ENCODE results near the gene UBXN2A. TPM values are rescaled to one million over a fixed set of nuclear protein-coding genes. Genes with fewer than 3 reads are reported as not detected.
"Not testable (repeated sequence)": the region's sequence is repeated elsewhere in the genome, so short reads cannot be mapped to it uniquely, and the experiment has no call there.

UBXN2A gene
- total RNA-seq, 1 donor from 2014 or later, result 18.5 TPM

DNA sequence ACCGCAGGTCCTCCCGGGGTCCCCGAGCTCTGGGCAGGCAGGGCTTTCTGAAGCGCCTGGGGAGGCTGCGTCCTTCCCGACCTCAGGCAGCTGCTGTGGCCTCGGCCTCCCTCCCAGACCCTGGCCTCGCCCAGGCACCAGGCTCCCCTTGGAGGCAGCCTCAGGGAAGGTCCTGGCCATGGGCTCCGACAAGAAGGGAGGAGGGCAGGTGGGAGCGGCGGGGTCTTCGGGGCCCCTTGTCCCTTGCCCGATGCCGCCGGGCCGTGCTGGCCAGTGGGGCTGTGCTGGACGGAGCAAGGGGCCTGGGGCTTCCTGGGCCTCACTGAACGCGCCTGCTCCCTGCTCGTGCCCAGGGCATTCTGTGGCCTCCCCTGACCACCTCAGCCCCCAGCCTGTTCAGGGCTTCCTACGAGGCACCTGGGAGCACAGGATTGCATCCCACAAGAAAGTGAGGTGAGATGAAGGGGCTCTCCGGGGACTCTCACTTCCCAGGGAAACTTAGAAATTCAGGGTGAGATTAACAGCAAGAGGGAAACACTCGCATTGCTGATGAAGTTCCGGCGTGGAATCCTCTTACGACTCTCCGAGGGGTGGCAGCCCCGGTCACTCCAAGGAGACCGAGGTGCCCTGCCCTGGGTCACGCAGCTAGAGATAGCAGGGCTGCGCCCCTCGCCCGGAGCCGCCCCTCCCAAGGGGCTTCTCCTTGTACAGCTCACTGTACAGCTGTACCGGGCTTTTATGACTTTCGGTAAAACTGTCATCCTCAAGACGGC lies 70.4 kb downstream of the UBXN2A start:
- TF ChIP-seq, protein P1, sequence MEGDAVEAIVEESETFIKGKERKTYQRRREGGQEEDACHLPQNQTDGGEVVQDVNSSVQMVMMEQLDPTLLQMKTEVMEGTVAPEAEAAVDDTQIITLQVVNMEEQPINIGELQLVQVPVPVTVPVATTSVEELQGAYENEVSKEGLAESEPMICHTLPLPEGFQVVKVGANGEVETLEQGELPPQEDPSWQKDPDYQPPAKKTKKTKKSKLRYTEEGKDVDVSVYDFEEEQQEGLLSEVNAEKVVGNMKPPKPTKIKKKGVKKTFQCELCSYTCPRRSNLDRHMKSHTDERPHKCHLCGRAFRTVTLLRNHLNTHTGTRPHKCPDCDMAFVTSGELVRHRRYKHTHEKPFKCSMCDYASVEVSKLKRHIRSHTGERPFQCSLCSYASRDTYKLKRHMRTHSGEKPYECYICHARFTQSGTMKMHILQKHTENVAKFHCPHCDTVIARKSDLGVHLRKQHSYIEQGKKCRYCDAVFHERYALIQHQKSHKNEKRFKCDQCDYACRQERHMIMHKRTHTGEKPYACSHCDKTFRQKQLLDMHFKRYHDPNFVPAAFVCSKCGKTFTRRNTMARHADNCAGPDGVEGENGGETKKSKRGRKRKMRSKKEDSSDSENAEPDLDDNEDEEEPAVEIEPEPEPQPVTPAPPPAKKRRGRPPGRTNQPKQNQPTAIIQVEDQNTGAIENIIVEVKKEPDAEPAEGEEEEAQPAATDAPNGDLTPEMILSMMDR (IDR thresholded peaks at IDR 0.05; ENCODE audit: borderline replicate concordance), result no peak
- H3K4me3 ChIP-seq, result peak overlapping the region; percentile 63
- H3K27ac ChIP-seq (replicated peaks), result no peak overlapping the region
- intact Hi-C loops (cut with micrococcal nuclease), result no loop called here
- no peaks in the 10 kb centered on the region for H3K9me3 ChIP-seq (replicated peaks)
- DNase-seq, result no peak
- H3K27me3 ChIP-seq (ENCODE audit: low read depth), result peaks cover 39% of the 10 kb centered on the region
- H3K36me3 ChIP-seq, result no peaks in the 10 kb centered on the region
- peaks cover 15% of the 10 kb centered on the region for H3K4me1 ChIP-seq

DNA sequence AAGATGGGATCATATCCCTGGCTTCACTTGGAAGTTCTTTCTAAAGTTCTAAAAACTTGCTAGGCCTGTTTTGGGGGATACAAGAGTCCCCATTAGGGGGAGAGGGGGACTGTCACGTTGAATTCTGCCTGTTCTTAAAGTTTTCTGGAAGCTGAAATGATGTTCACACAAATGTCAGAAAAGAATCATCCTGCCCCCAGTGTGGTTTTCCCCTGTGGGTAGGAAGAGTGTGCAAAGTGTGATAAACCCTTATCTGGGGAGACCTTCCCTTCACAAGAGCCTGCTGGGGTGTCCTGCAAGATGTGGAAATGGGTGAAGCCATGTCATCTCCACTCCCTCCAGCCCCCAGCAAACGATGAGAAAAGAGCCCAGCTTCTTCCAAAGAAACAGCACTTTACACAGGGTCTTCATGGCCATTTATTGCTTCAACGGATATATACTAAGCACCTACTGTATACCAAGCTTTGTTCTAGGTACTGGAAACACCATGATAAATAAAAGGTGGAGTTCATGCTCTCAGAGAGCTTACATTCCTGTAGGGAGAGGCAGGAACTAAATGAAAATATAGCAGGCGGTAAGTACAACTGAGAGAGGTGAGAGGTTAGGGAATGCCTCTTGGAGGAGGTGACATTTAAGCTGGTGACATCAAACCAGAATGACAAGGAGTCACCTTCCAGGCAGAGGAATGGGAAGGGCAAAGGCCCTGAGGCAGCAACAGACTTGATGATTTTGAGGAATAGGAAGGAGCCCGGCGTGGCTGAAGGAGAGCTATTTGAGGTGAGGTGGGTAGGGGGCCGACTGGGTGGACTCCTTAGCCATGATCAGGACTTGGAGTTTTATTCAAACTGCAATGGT lies 71.2 kb downstream of the UBXN2A start:
- no peaks in the 10 kb centered on the region for H3K9me3 ChIP-seq (replicated peaks)
- H3K4me3 ChIP-seq, result no peak overlapping the region
- peaks cover 15% of the 10 kb centered on the region for H3K4me1 ChIP-seq
- DNase-seq, result no peak
- H3K36me3 ChIP-seq, result no peaks in the 10 kb centered on the region
- no peak overlapping the region for H3K27ac ChIP-seq (replicated peaks)
- peaks cover 39% of the 10 kb centered on the region for H3K27me3 ChIP-seq (ENCODE audit: low read depth)
- intact Hi-C loops (cut with micrococcal nuclease), result no loop called here
- TF ChIP-seq, protein P1 (IDR thresholded peaks at IDR 0.05; ENCODE audit: borderline replicate concordance), result no peak

DNA sequence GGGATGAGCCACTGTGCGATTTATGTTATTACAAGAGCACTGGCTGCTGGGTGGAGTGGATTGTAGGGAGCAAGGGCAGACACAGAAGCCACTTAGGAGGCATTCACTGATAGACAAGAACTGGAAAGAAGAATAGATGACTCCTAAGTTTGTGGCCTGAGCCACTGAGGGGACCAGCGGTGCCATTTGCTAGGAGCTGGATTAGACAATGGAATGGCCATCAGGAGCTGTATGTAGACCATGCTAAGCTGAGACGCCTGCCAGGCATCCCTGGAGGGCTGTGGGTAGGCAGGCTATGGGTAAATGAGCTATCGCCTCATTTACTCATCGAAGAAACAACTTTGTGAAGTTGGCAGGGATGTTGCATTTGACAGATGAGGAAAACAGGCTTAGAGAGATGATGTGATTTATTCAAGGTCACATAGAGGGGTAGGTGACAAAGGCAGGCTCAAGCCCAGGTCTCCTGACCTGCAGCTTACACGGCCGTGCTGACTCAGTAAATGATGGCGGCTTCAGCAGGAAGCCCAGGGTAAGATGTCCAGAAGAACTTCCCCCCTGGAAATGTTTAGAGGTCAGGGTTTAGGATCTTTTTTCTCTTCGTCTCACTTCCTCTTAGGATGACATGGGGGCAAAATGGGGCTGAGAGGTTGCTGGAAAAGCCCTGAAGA lies 72.4 kb downstream of the UBXN2A start:
- DNase-seq, result no peak
- Histone ChIP-seq H3K9me3 (replicated peaks) (no peaks in the 10 kb centered on the region), H3K36me3 (no peaks in the 10 kb centered on the region), H3K27ac (replicated peaks) (no peak overlapping the region), H3K27me3 (ENCODE audit: low read depth) (peaks cover 39% of the 10 kb centered on the region), H3K4me3 (no peak overlapping the region), H3K4me1 (peaks cover 15% of the 10 kb centered on the region)
- TF ChIP-seq, protein P1 (IDR thresholded peaks at IDR 0.05; ENCODE audit: borderline replicate concordance), result no peak
- intact Hi-C loops (cut with micrococcal nuclease), result no loop called here

DNA sequence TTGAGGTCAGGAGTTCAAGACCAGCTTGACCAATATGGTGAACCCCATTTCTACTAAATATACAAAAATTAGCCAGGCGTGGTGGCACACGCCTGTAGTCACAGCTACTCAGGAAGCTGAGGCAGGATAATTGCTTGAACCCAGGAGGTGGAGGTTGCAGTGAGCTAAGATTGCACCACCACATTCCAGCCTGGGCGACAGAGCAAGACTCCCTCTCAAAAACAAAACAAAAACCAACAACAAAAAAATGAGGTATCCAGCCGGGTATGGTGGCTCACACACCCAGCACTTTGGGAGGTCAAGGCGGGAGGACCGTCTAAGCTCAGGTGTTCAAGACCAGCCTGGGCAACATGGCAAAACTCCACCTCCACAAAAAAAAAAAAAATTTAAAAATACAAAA lies 74.6 kb downstream of the UBXN2A start:
- H3K4me1 ChIP-seq; H3K9me3 ChIP-seq (replicated peaks); H3K27ac ChIP-seq (replicated peaks); H3K4me3 ChIP-seq; intact Hi-C loops (cut with micrococcal nuclease); DNase-seq; H3K36me3 ChIP-seq: not testable (repeated sequence)
- peaks cover 29% of the 10 kb centered on the region for H3K27me3 ChIP-seq (ENCODE audit: low read depth)

DNA sequence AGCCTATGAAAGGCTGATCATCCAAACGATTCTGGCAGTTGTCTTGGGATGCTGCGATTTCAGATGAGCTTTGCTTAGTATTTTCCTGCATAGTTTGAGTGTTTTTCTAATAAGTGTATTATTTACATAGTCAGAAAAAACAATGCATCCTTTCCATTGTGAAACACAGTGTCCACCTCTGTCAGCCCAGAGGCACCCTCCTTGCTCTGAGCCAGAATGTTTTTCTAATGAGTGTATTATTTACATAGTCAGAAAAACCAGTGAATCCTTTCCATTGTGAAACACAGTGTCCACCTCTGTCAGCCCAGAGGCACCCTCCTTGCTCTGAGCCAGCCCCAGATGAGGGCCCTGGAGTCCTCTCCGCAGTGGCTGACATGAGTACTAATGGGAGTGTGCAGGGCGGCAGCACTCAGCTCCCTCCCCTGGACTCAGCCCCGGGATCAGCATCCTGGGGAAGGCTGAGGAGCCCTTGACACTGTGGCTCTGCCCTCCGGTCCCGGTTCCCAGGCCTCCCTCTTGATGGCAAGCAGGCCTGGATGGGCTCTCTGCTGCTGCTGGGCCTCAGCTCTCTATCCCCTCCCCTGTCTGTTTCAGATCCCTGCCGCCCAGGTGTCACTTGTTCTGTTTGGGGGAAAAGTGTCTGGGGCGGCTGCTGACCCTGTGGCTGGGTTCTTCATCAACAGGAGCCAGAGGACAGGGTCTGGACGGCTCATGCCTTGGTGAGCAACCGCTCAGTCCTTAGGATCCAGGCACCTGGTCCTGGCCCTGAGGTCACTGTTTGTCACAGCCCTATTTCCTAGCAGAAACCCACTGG lies 75.5 kb downstream of the UBXN2A start:
- Histone ChIP-seq H3K4me3 (no peak overlapping the region), H3K36me3 (no peaks in the 10 kb centered on the region), H3K4me1 (no peaks in the 10 kb centered on the region), H3K27me3 (ENCODE audit: low read depth) (peaks cover 20% of the 10 kb centered on the region), H3K9me3 (replicated peaks) (no peaks in the 10 kb centered on the region), H3K27ac (replicated peaks) (no peak overlapping the region)
- DNase-seq, result no peak
- TF ChIP-seq, protein P1 (IDR thresholded peaks at IDR 0.05; ENCODE audit: borderline replicate concordance), result no peak
- intact Hi-C loops (cut with micrococcal nuclease), result no loop called here

Data from left ventricle myocardium inferior (tissue), 1 donor.